ENCODE results near the gene CDH26. TPM values are rescaled to one million over a fixed set of nuclear protein-coding genes. Genes with fewer than 3 reads are reported as not detected.

The CDH26 gene
- total RNA-seq, 2 experiments from 2014 or later: 0.75 to 1.1 TPM

DNA sequence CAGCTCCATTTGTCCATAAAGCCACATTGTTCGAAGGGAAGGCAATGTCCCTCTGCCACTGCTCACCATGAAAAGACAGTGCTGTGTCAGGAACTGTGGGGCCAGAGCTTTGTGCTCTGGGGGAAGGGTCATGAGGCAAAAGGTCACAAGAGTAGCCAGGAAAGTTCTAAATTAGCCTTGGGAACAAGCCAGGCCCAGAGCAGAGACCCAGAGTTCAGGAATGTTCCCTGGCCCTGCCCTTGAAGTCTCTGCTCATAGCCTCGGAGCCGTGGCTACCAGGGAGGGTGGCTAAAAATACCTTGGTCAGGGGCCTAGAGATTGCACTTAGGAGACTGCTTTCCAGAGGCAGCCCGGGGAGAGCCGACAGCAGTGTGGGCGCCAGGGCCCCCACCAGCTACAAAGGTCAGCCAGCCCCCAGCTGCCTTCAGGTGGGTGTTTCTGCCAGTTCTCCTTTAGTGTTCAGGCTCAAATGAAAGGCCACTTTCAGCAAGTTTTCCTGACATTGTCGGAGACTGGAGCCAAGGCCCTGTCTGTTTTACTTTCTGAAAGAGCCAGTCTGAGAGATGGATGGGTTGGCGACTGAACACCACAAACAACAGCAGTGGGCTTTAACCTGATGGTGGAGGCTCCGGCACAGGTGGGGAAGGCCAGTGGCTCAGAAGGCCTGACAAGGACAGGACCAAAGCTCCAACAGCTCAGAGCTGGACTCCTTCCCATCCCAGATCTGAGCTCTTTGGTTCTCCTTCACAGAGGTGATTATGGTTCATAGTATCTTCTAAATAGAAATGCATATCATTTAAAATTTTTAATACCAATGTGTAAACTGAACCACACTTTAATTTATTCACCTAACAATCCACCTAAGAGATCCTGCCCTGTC lies 76.2 kb downstream of the CDH26 start:
- Histone ChIP-seq H3K36me3 (ENCODE audit: insufficient read depth, low read length) (no peaks in the 10 kb centered on the region), H3K27me3 (ENCODE audit: control insufficient read depth in 1 of 2, insufficient read depth in 2 of 2, low read length in 2 of 2) (peaks cover 0 to 2% of the 10 kb centered on the region in 2 experiments), H3K4me1 (ENCODE audit: insufficient read depth, low read length) (no peaks in the 10 kb centered on the region), H3K27ac (ENCODE audit: low read depth in 1 of 2, low read length in 2 of 2) (no peak overlapping the region), H3K4me3 (ENCODE audit: low read length) (no peak overlapping the region), H3K9me3 (ENCODE audit: control insufficient read depth in 1 of 2, insufficient read depth in 1 of 2, low read length in 2 of 2) (no peaks in the 10 kb centered on the region)
- no peak overlapping the region for H3K4me3 Mint-ChIP-seq
- H3K36me3 Mint-ChIP-seq (ENCODE audit: low read depth): no peaks in the 10 kb centered on the region
- CTCF ChIA-PET: no interaction called here
- H3K27me3 Mint-ChIP-seq: peaks cover 9% of the 10 kb centered on the region
- no peaks in the 10 kb centered on the region for H3K9me3 Mint-ChIP-seq
- no peaks in the 10 kb centered on the region for H3K4me1 Mint-ChIP-seq (ENCODE audit: low read depth)
- intact Hi-C loops (cut with DNase I, micrococcal nuclease): no loop called here
- DNase-seq: no peak
- TF ChIP-seq, protein P1, sequence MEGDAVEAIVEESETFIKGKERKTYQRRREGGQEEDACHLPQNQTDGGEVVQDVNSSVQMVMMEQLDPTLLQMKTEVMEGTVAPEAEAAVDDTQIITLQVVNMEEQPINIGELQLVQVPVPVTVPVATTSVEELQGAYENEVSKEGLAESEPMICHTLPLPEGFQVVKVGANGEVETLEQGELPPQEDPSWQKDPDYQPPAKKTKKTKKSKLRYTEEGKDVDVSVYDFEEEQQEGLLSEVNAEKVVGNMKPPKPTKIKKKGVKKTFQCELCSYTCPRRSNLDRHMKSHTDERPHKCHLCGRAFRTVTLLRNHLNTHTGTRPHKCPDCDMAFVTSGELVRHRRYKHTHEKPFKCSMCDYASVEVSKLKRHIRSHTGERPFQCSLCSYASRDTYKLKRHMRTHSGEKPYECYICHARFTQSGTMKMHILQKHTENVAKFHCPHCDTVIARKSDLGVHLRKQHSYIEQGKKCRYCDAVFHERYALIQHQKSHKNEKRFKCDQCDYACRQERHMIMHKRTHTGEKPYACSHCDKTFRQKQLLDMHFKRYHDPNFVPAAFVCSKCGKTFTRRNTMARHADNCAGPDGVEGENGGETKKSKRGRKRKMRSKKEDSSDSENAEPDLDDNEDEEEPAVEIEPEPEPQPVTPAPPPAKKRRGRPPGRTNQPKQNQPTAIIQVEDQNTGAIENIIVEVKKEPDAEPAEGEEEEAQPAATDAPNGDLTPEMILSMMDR (IDR thresholded peaks at IDR 0.05): no peak
- POLR2A ChIA-PET: no interaction called here
- ATAC-seq (ENCODE audit: poor library complexity): no peak
- no peak overlapping the region for H3K27ac Mint-ChIP-seq

GRCh38 chr20:60035486-60035885 lies 77.3 kb downstream of the CDH26 start:
- Histone ChIP-seq H3K27ac (ENCODE audit: low read depth in 1 of 2, low read length in 2 of 2) (no peak overlapping the region), H3K4me1 (ENCODE audit: insufficient read depth, low read length) (no peaks in the 10 kb centered on the region), H3K4me3 (ENCODE audit: low read length) (no peak overlapping the region), H3K9me3 (ENCODE audit: control insufficient read depth in 1 of 2, insufficient read depth in 1 of 2, low read length in 2 of 2) (no peaks in the 10 kb centered on the region), H3K36me3 (ENCODE audit: insufficient read depth, low read length) (no peaks in the 10 kb centered on the region), H3K27me3 (ENCODE audit: control insufficient read depth in 1 of 2, insufficient read depth in 2 of 2, low read length in 2 of 2) (peaks cover 0 to 2% of the 10 kb centered on the region in 2 experiments)
- no peaks in the 10 kb centered on the region for H3K9me3 Mint-ChIP-seq
- no peak overlapping the region for H3K4me3 Mint-ChIP-seq
- intact Hi-C loops (cut with DNase I, micrococcal nuclease): no loop called here
- H3K36me3 Mint-ChIP-seq (ENCODE audit: low read depth): no peaks in the 10 kb centered on the region
- POLR2A ChIA-PET: no interaction called here
- H3K27me3 Mint-ChIP-seq: peaks cover 13% of the 10 kb centered on the region
- no peaks in the 10 kb centered on the region for H3K4me1 Mint-ChIP-seq (ENCODE audit: low read depth)
- no peak for DNase-seq
- ATAC-seq (ENCODE audit: poor library complexity): no peak
- H3K27ac Mint-ChIP-seq: no peak overlapping the region
- TF ChIP-seq, protein P1 (IDR thresholded peaks at IDR 0.05): no peak
- CTCF ChIA-PET: no interaction called here

DNA sequence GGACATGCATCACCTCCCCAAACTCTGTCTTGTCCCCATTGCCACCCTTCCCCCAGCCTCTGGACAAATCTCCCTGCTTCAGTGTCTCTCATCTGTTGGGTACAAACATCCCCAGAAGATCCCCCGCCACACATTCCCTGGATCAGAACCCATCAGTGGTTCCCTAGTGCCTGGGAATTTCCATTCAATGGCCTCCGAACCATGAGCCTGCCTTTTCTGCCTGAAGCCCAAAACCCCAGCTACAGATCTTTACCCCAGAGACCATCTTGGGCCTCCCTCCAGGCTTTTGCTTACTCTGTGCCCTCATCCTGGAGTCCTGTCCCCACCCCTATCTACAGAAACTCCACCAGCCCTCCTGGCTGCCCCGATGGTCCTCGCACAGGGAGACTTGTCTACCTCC lies 78.1 kb downstream of the CDH26 start:
- CTCF ChIA-PET: no interaction called here
- no peak overlapping the region for H3K4me3 Mint-ChIP-seq
- H3K4me3 ChIP-seq (ENCODE audit: low read length): no peak overlapping the region
- H3K4me1 Mint-ChIP-seq (ENCODE audit: low read depth): no peaks in the 10 kb centered on the region
- intact Hi-C loops (cut with DNase I, micrococcal nuclease): no loop called here
- H3K27me3 ChIP-seq (ENCODE audit: control insufficient read depth in 1 of 2, insufficient read depth in 2 of 2, low read length in 2 of 2): peaks cover 0 to 2% of the 10 kb centered on the region in 2 experiments
- H3K4me1 ChIP-seq (ENCODE audit: insufficient read depth, low read length): no peaks in the 10 kb centered on the region
- H3K9me3 ChIP-seq (ENCODE audit: control insufficient read depth in 1 of 2, insufficient read depth in 1 of 2, low read length in 2 of 2): no peaks in the 10 kb centered on the region
- peaks cover 13% of the 10 kb centered on the region for H3K27me3 Mint-ChIP-seq
- no peaks in the 10 kb centered on the region for H3K9me3 Mint-ChIP-seq
- ATAC-seq (ENCODE audit: poor library complexity): no peak
- no peaks in the 10 kb centered on the region for H3K36me3 ChIP-seq (ENCODE audit: insufficient read depth, low read length)
- POLR2A ChIA-PET: no interaction called here
- no peaks in the 10 kb centered on the region for H3K36me3 Mint-ChIP-seq (ENCODE audit: low read depth)
- TF ChIP-seq, protein P1 (IDR thresholded peaks at IDR 0.05): no peak
- H3K27ac ChIP-seq (ENCODE audit: low read depth in 1 of 2, low read length in 2 of 2): no peak overlapping the region
- H3K27ac Mint-ChIP-seq: no peak overlapping the region
- DNase-seq: no peak
